Fibroblast of pulmonary artery (primary cell): ENCODE data around the gene ADORA3.

Experiments used
- DNase-seq: peaks from one replicate; pipeline ENCODE4 v3.0.0-alpha.2; 2010; ENCODE audit warnings: low read depth
- H3K4me3 ChIP-seq: replicated peaks from 2 replicates; pipeline ENCODE4 v1.5.1; 2011; ENCODE audit warnings: low read depth, mild to moderate bottlenecking, control low read depth, low read length, moderate library complexity
- CTCF ChIP-seq: IDR thresholded peaks from 2 replicates; pipeline ENCODE4 v1.5.1; 2011; ENCODE audit warnings: mild to moderate bottlenecking, control low read depth, low read length, inconsistent platforms; ENCODE audit errors: missing control alignments

The ADORA3 gene

GRCh38 chr1:111507411-111508201 is 4.2 kb upstream of the ADORA3 start:
- H3K4me3 ChIP-seq, result peak overlapping the region; percentile 36
- DNase-seq, result peak; percentile 88
- TF ChIP-seq CTCF, result peak; percentile 22

- no peak for DNase-seq
- H3K4me3 ChIP-seq, result no peak overlapping the region
- TF ChIP-seq CTCF, result no peak
Measured at GRCh38 chr1:111506561-111506960, 3.1 kb upstream of the ADORA3 start.

DNA sequence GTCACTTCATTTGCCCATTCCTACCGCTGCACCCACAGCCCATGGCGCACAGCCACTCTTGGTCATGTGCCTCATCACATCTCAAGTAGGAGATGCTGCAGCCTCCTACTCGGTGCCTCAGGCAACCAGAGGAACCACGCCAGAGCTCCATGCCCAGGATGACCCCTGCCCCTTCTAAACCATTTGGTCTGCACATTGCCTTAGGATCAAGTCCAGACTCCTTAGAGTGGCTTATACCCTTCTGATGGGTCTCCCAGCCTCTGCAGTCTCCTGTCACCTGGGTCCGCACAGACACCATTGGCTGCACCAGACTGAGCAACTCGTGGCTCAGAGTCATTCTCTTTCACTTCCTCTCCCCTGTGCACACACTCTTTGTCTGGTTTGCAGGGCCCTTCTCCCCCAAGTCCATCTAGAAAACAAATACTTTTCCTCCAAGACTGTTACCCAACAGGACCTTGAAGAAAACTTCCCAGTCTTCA is 2.2 kb upstream of the ADORA3 start:
- no peak for TF ChIP-seq CTCF
- no peak for DNase-seq
- no peak overlapping the region for H3K4me3 ChIP-seq

GRCh38 chr1:111504097-111504496 is 664 bp upstream of the ADORA3 start:
- DNase-seq, result no peak
- no peak overlapping the region for H3K4me3 ChIP-seq
- TF ChIP-seq CTCF, result no peak

DNA sequence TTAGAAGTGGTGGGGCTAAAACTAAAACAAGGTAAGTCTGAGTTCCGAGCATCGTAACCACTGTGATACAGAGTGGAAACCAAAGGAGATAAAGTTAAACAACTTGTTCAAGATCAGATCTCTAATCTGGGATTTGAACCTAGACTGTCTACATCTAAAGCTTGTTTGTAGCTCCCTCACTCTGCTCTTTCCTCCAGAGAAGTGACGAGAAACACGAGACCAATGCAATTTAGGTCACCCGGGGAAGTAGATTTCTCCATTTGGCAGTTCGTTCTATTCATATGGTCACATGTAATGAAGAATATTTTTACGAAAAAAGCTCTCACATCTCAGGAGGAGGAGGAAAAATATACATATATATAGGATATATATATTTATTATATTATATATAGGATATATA is 1.8 kb downstream of the ADORA3 start:
- no peak overlapping the region for H3K4me3 ChIP-seq
- TF ChIP-seq CTCF, result no peak
- DNase-seq, result no peak

- DNase-seq, result peak; percentile 37
- TF ChIP-seq CTCF, result no peak
Measured at GRCh38 chr1:111499026-111499785, 4.2 kb downstream of the ADORA3 start.

More at GRCh38 chr1:111499026-111499785, 4.2 kb downstream of the ADORA3 start:
- H3K4me3 ChIP-seq, result no peak overlapping the region
